ENCODE results near the gene TNRC6C. TPM values are rescaled to one million over a fixed set of nuclear protein-coding genes. Genes with fewer than 3 reads are reported as not detected.

Gene TNRC6C
- total RNA-seq, 3 donors from 2014 or later (not counting 1 experiment from before 2014, with no cell fraction given), result 74.3 to 100 (median 76.3) TPM

DNA sequence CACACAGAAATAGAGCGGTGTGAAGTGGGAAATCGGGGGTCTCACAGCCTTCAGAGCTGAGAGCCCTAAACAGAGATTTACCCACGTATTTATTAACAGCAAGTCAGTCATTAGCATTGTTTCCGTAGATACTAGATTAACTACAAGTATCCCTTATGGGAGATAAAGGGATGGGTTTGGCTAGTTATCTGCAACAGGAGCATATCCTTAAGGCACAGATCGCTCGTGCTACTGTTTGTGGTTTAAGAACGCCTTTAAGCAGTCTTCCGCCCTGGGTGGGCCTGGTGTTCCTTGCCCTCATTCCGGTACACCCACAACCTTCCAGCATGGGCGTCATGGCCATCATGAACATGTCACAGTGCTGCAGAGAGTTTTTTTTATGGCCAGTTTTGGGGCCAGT lies 143.0 kb downstream of the TNRC6C start:
- Mint-ChIP-seq H3K36me3 (peaks cover 8% of the 10 kb centered on the region), H3K9me3 (no peaks in the 10 kb centered on the region), H3K27me3 (ENCODE audit: low read depth in 2 of 2) (no peaks in the 10 kb centered on the region), H3K4me3 (no peak overlapping the region), H3K4me1 (no peaks in the 10 kb centered on the region), H3K27ac (no peak overlapping the region)
- intact Hi-C loops (cut with micrococcal nuclease), result no loop called here
- TF ChIP-seq, protein P1, sequence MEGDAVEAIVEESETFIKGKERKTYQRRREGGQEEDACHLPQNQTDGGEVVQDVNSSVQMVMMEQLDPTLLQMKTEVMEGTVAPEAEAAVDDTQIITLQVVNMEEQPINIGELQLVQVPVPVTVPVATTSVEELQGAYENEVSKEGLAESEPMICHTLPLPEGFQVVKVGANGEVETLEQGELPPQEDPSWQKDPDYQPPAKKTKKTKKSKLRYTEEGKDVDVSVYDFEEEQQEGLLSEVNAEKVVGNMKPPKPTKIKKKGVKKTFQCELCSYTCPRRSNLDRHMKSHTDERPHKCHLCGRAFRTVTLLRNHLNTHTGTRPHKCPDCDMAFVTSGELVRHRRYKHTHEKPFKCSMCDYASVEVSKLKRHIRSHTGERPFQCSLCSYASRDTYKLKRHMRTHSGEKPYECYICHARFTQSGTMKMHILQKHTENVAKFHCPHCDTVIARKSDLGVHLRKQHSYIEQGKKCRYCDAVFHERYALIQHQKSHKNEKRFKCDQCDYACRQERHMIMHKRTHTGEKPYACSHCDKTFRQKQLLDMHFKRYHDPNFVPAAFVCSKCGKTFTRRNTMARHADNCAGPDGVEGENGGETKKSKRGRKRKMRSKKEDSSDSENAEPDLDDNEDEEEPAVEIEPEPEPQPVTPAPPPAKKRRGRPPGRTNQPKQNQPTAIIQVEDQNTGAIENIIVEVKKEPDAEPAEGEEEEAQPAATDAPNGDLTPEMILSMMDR (IDR thresholded peaks at IDR 0.05), result no peak
- Histone ChIP-seq H3K4me3 (ENCODE audit: low read length) (no peak overlapping the region), H3K9me3 (ENCODE audit: control insufficient read depth, insufficient read depth, low read length) (no peaks in the 10 kb centered on the region), H3K27ac (ENCODE audit: low read length) (no peak overlapping the region), H3K36me3 (ENCODE audit: control insufficient read depth, insufficient read depth, low read length) (peaks cover 70% of the 10 kb centered on the region), H3K4me1 (ENCODE audit: control insufficient read depth, insufficient read depth, low read length) (no peaks in the 10 kb centered on the region), H3K27me3 (ENCODE audit: control insufficient read depth, insufficient read depth, low read length) (no peaks in the 10 kb centered on the region)
- DNase-seq (no peak), ATAC-seq (no peak)
- WGBS (ENCODE audit: insufficient coverage), result 97% methylated on average over 9 of the region's 10 CpGs

- no peak overlapping the region for H3K4me3 ChIP-seq (ENCODE audit: low read length)
- intact Hi-C loops (cut with micrococcal nuclease), result no loop called here
- no peak overlapping the region for H3K27ac ChIP-seq (ENCODE audit: low read length)
- 95% methylated on average over 3 of the region's 4 CpGs for WGBS (ENCODE audit: insufficient coverage)
- Mint-ChIP-seq H3K27ac (no peak overlapping the region), H3K4me1 (no peaks in the 10 kb centered on the region), H3K4me3 (no peak overlapping the region), H3K9me3 (no peaks in the 10 kb centered on the region), H3K27me3 (ENCODE audit: low read depth in 2 of 2) (no peaks in the 10 kb centered on the region), H3K36me3 (peaks cover 8% of the 10 kb centered on the region)
- ATAC-seq, result no peak
- no peaks in the 10 kb centered on the region for H3K4me1 ChIP-seq (ENCODE audit: control insufficient read depth, insufficient read depth, low read length)
- H3K27me3 ChIP-seq (ENCODE audit: control insufficient read depth, insufficient read depth, low read length), result no peaks in the 10 kb centered on the region
- H3K9me3 ChIP-seq (ENCODE audit: control insufficient read depth, insufficient read depth, low read length), result no peaks in the 10 kb centered on the region
- TF ChIP-seq, protein P1 (IDR thresholded peaks at IDR 0.05), result no peak
- peaks cover 63% of the 10 kb centered on the region for H3K36me3 ChIP-seq (ENCODE audit: control insufficient read depth, insufficient read depth, low read length)
- no peak for DNase-seq
Measured at GRCh38 chr17:78103311-78103710, 144.8 kb downstream of the TNRC6C start.

DNA sequence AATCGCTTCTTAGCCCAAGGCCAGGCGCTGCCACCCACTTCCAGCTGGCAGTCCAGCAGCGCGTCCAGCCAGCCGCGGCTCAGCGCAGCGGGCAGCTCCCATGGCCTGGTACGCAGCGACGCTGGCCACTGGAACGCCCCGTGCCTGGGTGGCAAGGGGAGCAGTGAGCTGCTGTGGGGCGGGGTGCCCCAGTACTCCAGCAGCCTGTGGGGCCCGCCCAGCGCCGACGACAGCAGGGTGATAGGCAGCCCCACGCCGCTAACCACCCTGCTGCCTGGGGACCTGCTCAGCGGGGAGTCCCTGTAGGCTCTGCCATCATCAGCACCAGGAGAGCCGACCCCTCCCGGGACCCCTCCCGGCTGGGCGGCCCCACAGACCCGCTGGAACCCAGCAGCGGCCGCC lies 146.0 kb downstream of the TNRC6C start:
- H3K36me3 Mint-ChIP-seq, result no peaks in the 10 kb centered on the region
- H3K27me3 ChIP-seq (ENCODE audit: control insufficient read depth, insufficient read depth, low read length), result no peaks in the 10 kb centered on the region
- intact Hi-C loops (cut with micrococcal nuclease), result no loop called here
- H3K27me3 Mint-ChIP-seq (ENCODE audit: low read depth in 2 of 2), result no peaks in the 10 kb centered on the region
- H3K36me3 ChIP-seq (ENCODE audit: control insufficient read depth, insufficient read depth, low read length), result peaks cover 69% of the 10 kb centered on the region
- H3K27ac Mint-ChIP-seq, result no peak overlapping the region
- no peak overlapping the region for H3K4me3 Mint-ChIP-seq
- WGBS (ENCODE audit: insufficient coverage), result 97% methylated on average over 28 of the region's 28 CpGs
- TF ChIP-seq, protein P1 (IDR thresholded peaks at IDR 0.05), result no peak
- ATAC-seq (no peak), DNase-seq (no peak)
- H3K4me3 ChIP-seq (ENCODE audit: low read length), result no peak overlapping the region
- no peaks in the 10 kb centered on the region for H3K9me3 Mint-ChIP-seq
- peaks cover 0 to 5% of the 10 kb centered on the region in 2 donors for H3K4me1 Mint-ChIP-seq
- H3K27ac ChIP-seq (ENCODE audit: low read length), result no peak overlapping the region
- no peaks in the 10 kb centered on the region for H3K9me3 ChIP-seq (ENCODE audit: control insufficient read depth, insufficient read depth, low read length)
- H3K4me1 ChIP-seq (ENCODE audit: control insufficient read depth, insufficient read depth, low read length), result no peaks in the 10 kb centered on the region

- no peak for ATAC-seq
- TF ChIP-seq, protein P1 (IDR thresholded peaks at IDR 0.05), result no peak
- 96% methylated on average over 16 of the region's 16 CpGs for WGBS (ENCODE audit: insufficient coverage)
Measured at GRCh38 chr17:78105101-78105500, 146.6 kb downstream of the TNRC6C start.

More at GRCh38 chr17:78105101-78105500, 146.6 kb downstream of the TNRC6C start:
- H3K27me3 Mint-ChIP-seq (ENCODE audit: low read depth in 2 of 2), result no peaks in the 10 kb centered on the region
- H3K9me3 Mint-ChIP-seq, result no peaks in the 10 kb centered on the region
- H3K4me1 ChIP-seq (ENCODE audit: control insufficient read depth, insufficient read depth, low read length), result no peaks in the 10 kb centered on the region
- intact Hi-C loops (cut with micrococcal nuclease), result no loop called here
- DNase-seq, result no peak
- no peak overlapping the region for H3K4me3 ChIP-seq (ENCODE audit: low read length)
- H3K4me1 Mint-ChIP-seq, result peaks cover 0 to 5% of the 10 kb centered on the region in 2 donors
- no peaks in the 10 kb centered on the region for H3K36me3 Mint-ChIP-seq
- peaks cover 70% of the 10 kb centered on the region for H3K36me3 ChIP-seq (ENCODE audit: control insufficient read depth, insufficient read depth, low read length)
- no peaks in the 10 kb centered on the region for H3K9me3 ChIP-seq (ENCODE audit: control insufficient read depth, insufficient read depth, low read length)
- peak overlapping the region in 1 of 2 donors; percentile 23 for H3K27ac Mint-ChIP-seq
- H3K27ac ChIP-seq (ENCODE audit: low read length), result no peak overlapping the region
- no peaks in the 10 kb centered on the region for H3K27me3 ChIP-seq (ENCODE audit: control insufficient read depth, insufficient read depth, low read length)
- no peak overlapping the region for H3K4me3 Mint-ChIP-seq
